A673 (cell line): ENCODE measurements around the gene ARHGEF6. TPM values are rescaled to one million over a fixed set of nuclear protein-coding genes. Genes with fewer than 3 reads are reported as not detected.

Experiments used
- BruUV-seq: library from RNA; stranded (reverse); fragments of 400-500 nt; replicated peaks from 2 replicates; lab custom pipeline; 2021; lab: Mats Ljungman, UMichigan
- CTCF ChIA-PET: fragments of 300-600 bp; sonication (Branson Sonifier 250); formaldehyde crosslinking; loops from one replicate; lab custom pipeline; 2022; ENCODE audit warnings: antibody characterized with exemption; lab: Charles Lee
- POLR2A ChIA-PET: fragments of 300-600 bp; sonication (Branson Sonifier 250); formaldehyde crosslinking; loops from one replicate; lab custom pipeline; 2022; ENCODE audit warnings: antibody characterized with exemption; ENCODE audit not compliant: low non-redundant PET; lab: Charles Lee
- DNase-seq: peaks from one replicate; pipeline ENCODE4 v3.0.0-alpha.2; 2015; ENCODE audit warnings: low spot score
- H3K27ac ChIP-seq: fragments of 200-600 bp; sonication (generic); 2 replicates; pipeline ENCODE4 v1.5.1; 2016; ENCODE audit warnings: mixed run types, low read depth, mild to moderate bottlenecking, mixed read lengths, antibody characterized with exemption, low read length; ENCODE audit not compliant: poor library complexity, severe bottlenecking
- H3K27me3 ChIP-seq: fragments of 200-600 bp; sonication (generic); replicated peaks from 2 replicates; pipeline ENCODE4 v1.6.1; 2017; ENCODE audit warnings: mixed run types, low read depth, mild to moderate bottlenecking, mixed read lengths, antibody characterized with exemption, low read length; ENCODE audit not compliant: insufficient read depth, poor library complexity
- H3K36me3 ChIP-seq: fragments of 200-600 bp; sonication (generic); 2 replicates; pipeline ENCODE4 v1.6.1; 2016; ENCODE audit warnings: mixed run types, mild to moderate bottlenecking, mixed read lengths, antibody characterized with exemption, low read length; ENCODE audit not compliant: insufficient read depth, poor library complexity, severe bottlenecking
- H3K4me1 ChIP-seq: fragments of 200-600 bp; sonication (generic); 2 replicates; pipeline ENCODE4 v1.6.1; 2017; ENCODE audit warnings: mixed run types, mild to moderate bottlenecking, mixed read lengths, antibody characterized with exemption, low read length; ENCODE audit not compliant: insufficient read depth, poor library complexity, severe bottlenecking
- H3K4me3 ChIP-seq: fragments of 200-600 bp; sonication (generic); 2 replicates; pipeline ENCODE4 v1.5.1; 2016; ENCODE audit warnings: low read depth, mixed run types, mild to moderate bottlenecking, mixed read lengths, low read length; ENCODE audit not compliant: poor library complexity, severe bottlenecking
- H3K9me3 ChIP-seq: fragments of 200-600 bp; sonication (generic); 2 replicates; pipeline ENCODE4 v1.6.1; 2016; ENCODE audit warnings: mixed run types, low read depth, mild to moderate bottlenecking, mixed read lengths, antibody characterized with exemption, low read length; ENCODE audit not compliant: poor library complexity, severe bottlenecking
- CTCF ChIP-seq: fragments of 300-800, 200-600 bp; sonication (generic); conservative IDR thresholded peaks from 2 replicates; pipeline ENCODE4 v1.5.1; 2017; ENCODE audit warnings: low read depth, mild to moderate bottlenecking, antibody characterized with exemption, low read length, moderate library complexity, mixed read lengths
- EZH2 ChIP-seq: fragments of 200-600 bp; sonication (generic); IDR thresholded peaks from 2 replicates; pipeline ENCODE4 v1.6.1; 2017; ENCODE audit warnings: borderline replicate concordance, low read depth, mild to moderate bottlenecking, mixed read lengths, antibody characterized with exemption, low read length; ENCODE audit not compliant: poor library complexity, severe bottlenecking
- intact Hi-C: fragments of 100-400 bp; cut with micrococcal nuclease; formaldehyde crosslinking; loops from one replicate; pipeline ENCODE4 v1.10.0; 2022; ENCODE audit not compliant: unreplicated experiment
- total RNA-seq: library from RNA; stranded (reverse); gene quantifications from 2 replicates; pipeline ENCODE4 v1.2.3, GENCODE V29; 2021

Gene ARHGEF6
- total RNA-seq, 1 experiment from 2014 or later = 11.4 TPM

DNA sequence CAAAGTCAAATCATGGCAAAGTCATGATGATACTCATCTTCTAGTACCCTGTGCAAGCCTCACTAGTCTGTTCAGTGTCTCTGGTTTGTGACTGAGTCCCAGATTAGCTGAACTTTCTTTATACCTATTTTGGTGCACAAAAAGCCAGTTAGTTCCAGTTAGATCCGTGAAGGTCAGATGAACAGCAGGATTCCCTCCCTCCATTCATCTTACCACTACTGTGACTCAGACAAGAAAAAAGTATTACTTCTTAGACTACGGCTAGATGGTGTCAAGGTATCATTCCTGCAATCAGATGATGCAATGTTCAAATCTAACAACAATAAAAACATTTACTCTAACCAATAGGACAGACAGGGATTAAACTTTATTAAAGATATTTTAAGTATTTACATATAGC lies 30.4 kb downstream of the ARHGEF6 start:
- CTCF ChIA-PET = no interaction called here
- no peak for DNase-seq
- Histone ChIP-seq H3K4me1 (peaks cover 9% of the 10 kb centered on the region), H3K9me3 (no peaks in the 10 kb centered on the region), H3K4me3 (no peak overlapping the region), H3K27me3 (no peaks in the 10 kb centered on the region), H3K36me3 (no peaks in the 10 kb centered on the region), H3K27ac (no peak overlapping the region)
- BruUV-seq = no TSS peak
- TF ChIP-seq EZH2 (no peak), CTCF (no peak)
- POLR2A ChIA-PET = no interaction called here
- intact Hi-C loops = no loop called here

DNA sequence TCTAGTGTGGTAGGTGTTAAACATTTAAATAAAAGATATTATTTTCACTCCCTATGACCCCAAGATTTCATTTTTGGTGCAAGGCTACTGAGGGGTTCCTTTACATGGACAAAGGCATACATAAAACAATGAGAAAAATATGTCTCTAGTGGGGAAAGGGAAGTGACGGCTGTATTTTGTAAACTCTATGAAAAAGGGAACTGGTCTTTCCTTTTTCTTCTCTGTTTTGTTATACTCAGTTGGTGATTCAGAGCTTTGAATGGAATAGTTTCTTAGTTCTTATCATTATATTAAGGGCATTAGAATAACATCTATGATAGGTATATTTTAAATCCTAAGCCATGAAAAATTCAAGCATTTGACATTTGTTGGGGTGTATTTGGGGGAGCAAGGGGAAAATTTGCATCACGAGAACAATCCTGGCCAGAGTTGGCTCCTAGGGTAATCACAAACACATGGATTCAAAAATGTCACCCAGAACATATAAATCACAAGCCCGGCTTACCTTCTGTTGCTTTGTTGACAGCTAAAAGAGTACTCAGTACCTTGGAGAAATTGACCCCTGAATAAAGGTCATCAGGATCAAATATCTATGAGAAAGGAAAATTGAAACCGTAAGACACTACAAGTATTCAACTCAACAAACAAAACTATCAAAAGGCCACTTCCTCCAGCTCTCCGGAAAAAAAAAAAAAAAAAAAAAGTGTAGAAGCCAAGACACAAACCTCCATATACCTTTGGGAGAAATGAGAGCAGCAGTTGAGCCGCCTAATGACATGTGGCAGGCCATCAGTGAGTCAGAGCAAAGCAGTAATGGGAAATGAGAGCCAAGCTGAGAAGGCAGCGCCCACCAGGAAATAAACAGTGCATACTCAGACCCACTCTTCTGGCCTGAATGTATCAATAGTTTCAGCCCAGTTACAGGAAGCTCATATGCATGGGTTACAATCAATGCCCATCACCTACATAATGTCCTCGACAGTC lies 33.4 kb downstream of the ARHGEF6 start:
- H3K4me1 ChIP-seq = no peaks in the 10 kb centered on the region
- H3K27ac ChIP-seq = no peak overlapping the region
- ChIA-PET CTCF (interaction anchor here (0.5 kb wide), 1 partner anchor 19 kb away, joined by 4 read pairs; no protein-coding TSS in a partner anchor), POLR2A (no interaction called here)
- no TSS peak for BruUV-seq
- H3K9me3 ChIP-seq = no peaks in the 10 kb centered on the region
- H3K27me3 ChIP-seq = no peaks in the 10 kb centered on the region
- no peaks in the 10 kb centered on the region for H3K36me3 ChIP-seq
- TF ChIP-seq CTCF = no peak
- TF ChIP-seq EZH2 = no peak
- DNase-seq = no peak
- no peak overlapping the region for H3K4me3 ChIP-seq
- intact Hi-C loops = no loop called here

DNA sequence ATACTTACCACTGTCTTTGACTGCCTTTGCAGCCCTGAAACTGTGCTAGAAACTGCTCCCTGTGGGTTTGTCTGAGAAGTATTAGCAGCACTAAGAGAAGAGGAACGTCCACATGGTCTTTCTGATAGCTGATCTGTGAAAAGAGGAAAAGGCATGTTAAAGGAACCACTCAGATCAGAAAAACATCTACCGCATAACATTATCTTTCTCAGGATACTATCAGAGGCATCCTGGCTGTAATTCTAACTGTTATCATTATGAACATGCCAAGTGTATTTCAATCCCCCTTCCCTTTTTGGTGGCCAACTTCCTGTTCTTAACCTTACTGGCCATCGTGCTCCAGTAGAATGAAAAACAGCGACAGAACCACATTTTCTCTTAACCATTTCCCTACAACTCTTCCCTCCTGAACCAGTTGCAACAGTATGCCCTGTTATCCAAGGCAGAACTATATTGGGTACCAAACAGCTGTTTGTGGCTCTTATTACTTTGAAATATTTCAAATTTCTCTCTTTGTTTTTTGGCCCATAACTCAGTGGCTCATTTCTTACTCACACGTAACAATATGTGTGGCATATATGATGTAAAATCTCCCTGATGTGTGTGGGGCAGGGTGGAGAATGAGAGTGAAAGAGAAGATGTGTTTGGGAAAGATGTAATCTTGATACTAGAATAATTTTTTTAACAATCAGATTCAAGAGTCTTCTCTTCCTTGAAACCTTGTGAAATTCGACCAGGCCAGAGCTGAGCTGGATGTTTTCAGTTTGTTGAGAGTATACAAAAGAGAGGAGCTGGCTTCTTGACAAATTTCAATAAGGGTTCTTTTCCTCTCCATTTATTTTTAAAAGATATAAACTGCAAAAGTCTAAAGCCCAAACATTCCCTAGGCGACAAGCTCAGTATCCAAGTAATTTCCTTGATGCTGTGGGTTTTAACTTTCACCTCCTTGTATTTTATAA lies 35.2 kb downstream of the ARHGEF6 start:
- Histone ChIP-seq H3K36me3 (no peaks in the 10 kb centered on the region), H3K27me3 (no peaks in the 10 kb centered on the region), H3K4me1 (no peaks in the 10 kb centered on the region), H3K4me3 (no peak overlapping the region), H3K9me3 (no peaks in the 10 kb centered on the region), H3K27ac (no peak overlapping the region)
- CTCF ChIA-PET = no interaction called here
- POLR2A ChIA-PET = no interaction called here
- no peak for TF ChIP-seq CTCF
- no TSS peak for BruUV-seq
- no peak for DNase-seq
- intact Hi-C loops = no loop called here
